ENCODE data around the gene FYCO1. TPM values are rescaled to one million over a fixed set of nuclear protein-coding genes. Genes with fewer than 3 reads are reported as not detected.
A peak's percentile ranks its signal among the peaks of the same experiment; 100 is the strongest.

FYCO1 gene
- total and polyA plus RNA-seq, 10 of the 15 experiments (the other 5 are each of a cell fraction or from before 2014, with no cell fraction given), result 1.5 to 8.4 (median 6.5) TPM

DNA sequence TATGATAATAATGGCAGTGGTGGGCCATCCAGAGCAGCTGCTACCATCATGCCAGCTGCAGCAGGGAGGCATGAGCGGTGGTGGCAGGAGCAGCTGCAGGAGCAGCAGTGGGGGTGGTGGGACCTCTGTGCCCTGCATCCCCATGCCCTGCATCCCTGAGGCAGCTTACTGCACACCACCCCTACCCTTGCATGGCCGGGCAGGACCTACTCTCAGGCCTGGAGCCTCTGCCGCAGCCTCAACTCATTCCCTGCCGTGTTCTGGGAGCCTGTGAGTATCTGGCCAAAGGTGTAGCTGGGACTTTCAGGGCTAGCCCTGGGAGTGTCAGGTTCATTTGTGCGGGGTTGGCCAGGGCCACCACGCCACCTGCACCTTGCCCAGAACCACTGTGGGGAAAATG, 35.0 kb upstream of the FYCO1 start (continued):
- no peak for TF ChIP-seq ASH2L (IDR thresholded peaks at IDR 0.05; ENCODE audit: borderline replicate concordance, low read depth)
- no peak for TF ChIP-seq NFYA (IDR thresholded peaks at IDR 0.05; ENCODE audit: borderline replicate concordance, low read depth, low read length)
- TF ChIP-seq MXI1 (IDR thresholded peaks at IDR 0.05; ENCODE audit: low read depth, low read length), result no peak
- no peak for TF ChIP-seq MYC (IDR thresholded peaks at IDR 0.05; ENCODE audit: insufficient read depth, insufficient read length, insufficient replicate concordance, low read length, severe bottlenecking)
- TF ChIP-seq, protein P1, sequence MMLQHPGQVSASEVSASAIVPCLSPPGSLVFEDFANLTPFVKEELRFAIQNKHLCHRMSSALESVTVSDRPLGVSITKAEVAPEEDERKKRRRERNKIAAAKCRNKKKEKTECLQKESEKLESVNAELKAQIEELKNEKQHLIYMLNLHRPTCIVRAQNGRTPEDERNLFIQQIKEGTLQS (IDR thresholded peaks at IDR 0.05; ENCODE audit: borderline replicate concordance, extremely low read depth, low read depth, low read length), result no peak
- no peak for TF ChIP-seq NFYB (IDR thresholded peaks at IDR 0.05; ENCODE audit: insufficient read depth, low read depth, low read length)
- TF ChIP-seq NR2F1 (conservative IDR thresholded peaks at IDR 0.05), result no peak

DNA sequence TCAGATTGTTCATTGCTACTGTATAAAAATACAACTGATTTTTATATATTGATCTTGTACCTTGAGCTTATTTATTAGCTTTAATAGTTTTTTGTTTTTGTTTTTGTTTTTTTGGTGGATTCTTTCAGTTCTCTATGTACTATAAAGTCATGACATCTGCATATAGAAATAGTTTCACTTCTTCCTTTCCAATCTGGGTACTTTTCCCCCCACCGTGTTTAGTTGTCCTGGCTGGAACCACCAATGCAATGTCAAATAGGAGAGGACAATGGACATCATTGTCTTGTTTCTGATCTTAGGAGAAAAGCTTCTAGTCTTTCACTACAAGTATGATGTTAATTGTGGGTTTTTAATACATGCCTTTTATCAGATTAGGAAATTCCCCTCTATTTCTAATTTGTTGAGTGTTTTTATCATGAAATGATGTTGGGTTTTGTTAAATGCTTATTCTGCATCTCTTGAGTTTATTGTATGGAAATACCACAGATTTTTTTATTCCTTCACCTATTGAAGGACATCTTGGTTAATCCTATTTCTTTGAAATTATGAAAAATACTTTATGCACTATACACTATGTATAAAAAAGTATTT, 34.4 kb upstream of the FYCO1 start:
- H3K4me1 ChIP-seq (ENCODE audit: control insufficient read depth, insufficient read depth, low read length), result peaks cover 19% of the 10 kb centered on the region
- ChIA-PET SMC1A (ENCODE audit: uncharacterized antibody, unreplicated experiment) (interaction anchor here (3.8 kb wide), 1 partner anchor 48 kb away, joined by 15 read pairs; no protein-coding TSS in a partner anchor), POLR2A (interaction anchor here (0.5 to 0.9 kb wide), 2 partner anchors 35 to 271 kb away, joined by 3 to 4 read pairs; no protein-coding TSS in a partner anchor), CTCF (interaction anchor here (0.6 to 1.4 kb wide), 7 partner anchors 9 to 349 kb away, joined by 3 to 4 read pairs (median 3); no protein-coding TSS in a partner anchor), RAD21 (ENCODE audit: unreplicated experiment) (interaction anchor here (1.0 to 2.5 kb wide), 3 partner anchors 25 to 46 kb away, joined by 3 to 10 read pairs (median 3); no protein-coding TSS in a partner anchor)
- no peak overlapping the region for H3K27ac ChIP-seq (ENCODE audit: control insufficient read depth, insufficient read depth)
- no peaks in the 10 kb centered on the region for H3K36me3 ChIP-seq (ENCODE audit: control insufficient read depth in 2 of 2, insufficient read depth in 2 of 2, low read length in 1 of 2)
- no peaks in the 10 kb centered on the region for H3K79me2 ChIP-seq (ENCODE audit: control insufficient read depth, insufficient read depth, low read length)
- DNase-seq (ENCODE audit: low read depth, low spot score) (peak; percentile 13), ATAC-seq (peak; percentile 94), FAIRE-seq (peak; percentile 69)
- in situ Hi-C loops (cut with MboI) (no loop called here), intact Hi-C loops (cut with micrococcal nuclease; ENCODE audit: unreplicated experiment) (no loop called here)
- no peak overlapping the region for H3K4me3 ChIP-seq
- no peaks in the 10 kb centered on the region for H3K27me3 ChIP-seq (replicated peaks in 1 of 2; ENCODE audit: control insufficient read depth in 2 of 2, insufficient read depth in 2 of 2, low read length in 1 of 2)
- no peak overlapping the region for H2AFZ ChIP-seq (ENCODE audit: control insufficient read depth, low read depth, low read length)
- peaks cover 12% of the 10 kb centered on the region for H3K9me3 ChIP-seq (replicated peaks; ENCODE audit: control insufficient read depth, insufficient read depth, low read length)
- H3K4me2 ChIP-seq (ENCODE audit: control insufficient read depth, insufficient read depth), result no peak overlapping the region
- H4K20me1 ChIP-seq (ENCODE audit: control insufficient read depth, insufficient read depth), result no peaks in the 10 kb centered on the region
- no TSS peak for BruUV-seq (replicated peaks)
- WGBS (ENCODE audit: insufficient coverage, insufficient replicate concordance, low lambda C conversion rate, missing lambda C conversion rate), result 0% methylated on average over 1 of the region's 1 CpG
- no peak overlapping the region for H3K9ac ChIP-seq (ENCODE audit: control insufficient read depth, insufficient read depth, low read length)
- TF ChIP-seq, protein P2, sequence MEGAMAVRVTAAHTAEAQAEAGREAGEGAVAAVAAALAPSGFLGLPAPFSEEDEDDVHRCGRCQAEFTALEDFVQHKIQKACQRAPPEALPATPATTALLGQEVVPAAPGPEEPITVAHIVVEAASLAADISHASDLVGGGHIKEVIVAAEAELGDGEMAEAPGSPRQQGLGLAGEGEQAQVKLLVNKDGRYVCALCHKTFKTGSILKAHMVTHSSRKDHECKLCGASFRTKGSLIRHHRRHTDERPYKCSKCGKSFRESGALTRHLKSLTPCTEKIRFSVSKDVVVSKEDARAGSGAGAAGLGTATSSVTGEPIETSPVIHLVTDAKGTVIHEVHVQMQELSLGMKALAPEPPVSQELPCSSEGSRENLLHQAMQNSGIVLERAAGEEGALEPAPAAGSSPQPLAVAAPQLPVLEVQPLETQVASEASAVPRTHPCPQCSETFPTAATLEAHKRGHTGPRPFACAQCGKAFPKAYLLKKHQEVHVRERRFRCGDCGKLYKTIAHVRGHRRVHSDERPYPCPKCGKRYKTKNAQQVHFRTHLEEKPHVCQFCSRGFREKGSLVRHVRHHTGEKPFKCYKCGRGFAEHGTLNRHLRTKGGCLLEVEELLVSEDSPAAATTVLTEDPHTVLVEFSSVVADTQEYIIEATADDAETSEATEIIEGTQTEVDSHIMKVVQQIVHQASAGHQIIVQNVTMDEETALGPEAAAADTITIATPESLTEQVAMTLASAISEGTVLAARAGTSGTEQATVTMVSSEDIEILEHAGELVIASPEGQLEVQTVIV (IDR thresholded peaks at IDR 0.05; ENCODE audit: borderline replicate concordance, partially characterized antibody), result no peak
- TF ChIP-seq DPF2 (IDR thresholded peaks at IDR 0.05), result peak; percentile 54; the same call in 1 of the 2 replicates
- TF ChIP-seq JUNB (IDR thresholded peaks at IDR 0.05), result peak; percentile 34; the same call in 1 of the 2 replicates
- TF ChIP-seq, protein P3, sequence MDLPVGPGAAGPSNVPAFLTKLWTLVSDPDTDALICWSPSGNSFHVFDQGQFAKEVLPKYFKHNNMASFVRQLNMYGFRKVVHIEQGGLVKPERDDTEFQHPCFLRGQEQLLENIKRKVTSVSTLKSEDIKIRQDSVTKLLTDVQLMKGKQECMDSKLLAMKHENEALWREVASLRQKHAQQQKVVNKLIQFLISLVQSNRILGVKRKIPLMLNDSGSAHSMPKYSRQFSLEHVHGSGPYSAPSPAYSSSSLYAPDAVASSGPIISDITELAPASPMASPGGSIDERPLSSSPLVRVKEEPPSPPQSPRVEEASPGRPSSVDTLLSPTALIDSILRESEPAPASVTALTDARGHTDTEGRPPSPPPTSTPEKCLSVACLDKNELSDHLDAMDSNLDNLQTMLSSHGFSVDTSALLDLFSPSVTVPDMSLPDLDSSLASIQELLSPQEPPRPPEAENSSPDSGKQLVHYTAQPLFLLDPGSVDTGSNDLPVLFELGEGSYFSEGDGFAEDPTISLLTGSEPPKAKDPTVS (IDR thresholded peaks at IDR 0.05; ENCODE audit: low read depth, low read length), result no peak
- TF ChIP-seq SREBF2 (IDR thresholded peaks at IDR 0.05; ENCODE audit: low read length), result no peak
- peak; percentile 62 for TF ChIP-seq MEF2B (IDR thresholded peaks at IDR 0.05; ENCODE audit: partially characterized antibody, poor library complexity, severe bottlenecking)
- TF ChIP-seq SIX5 (IDR thresholded peaks at IDR 0.05; ENCODE audit: low read depth, low read length, severe bottlenecking), result no peak
- no peak for TF ChIP-seq RAD51 (IDR thresholded peaks at IDR 0.05)
- TF ChIP-seq, protein P4, sequence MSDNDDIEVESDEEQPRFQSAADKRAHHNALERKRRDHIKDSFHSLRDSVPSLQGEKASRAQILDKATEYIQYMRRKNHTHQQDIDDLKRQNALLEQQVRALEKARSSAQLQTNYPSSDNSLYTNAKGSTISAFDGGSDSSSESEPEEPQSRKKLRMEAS (IDR thresholded peaks at IDR 0.05; ENCODE audit: low read depth, low read length), result no peak
- no peak for TF ChIP-seq ZBED1 (IDR thresholded peaks at IDR 0.05; ENCODE audit: borderline replicate concordance)
- peak; percentile 76 for TF ChIP-seq NFIC (IDR thresholded peaks at IDR 0.05; ENCODE audit: low read depth, low read length)
- peak; percentile 25; the same call in 1 of the 2 replicates for TF ChIP-seq RUNX3 (IDR thresholded peaks at IDR 0.05; ENCODE audit: low read length)

Data from GM12878 (cell line).